Astrocyte (in vitro differentiated cells and primary cell): ENCODE results near the gene ALOXE3. TPM values are rescaled to one million over a fixed set of nuclear protein-coding genes. Genes with fewer than 3 reads are reported as not detected.
A peak's percentile ranks its signal among the peaks of the same experiment; 100 is the strongest.

Experiments
- DNase-seq: peaks from one replicate; pipeline ENCODE4 v3.0.0-alpha.2; 2010; ENCODE audit warnings: low read depth
- FAIRE-seq: peaks from 2 replicates; lab custom pipeline; 2011; peaks lifted over from hg19 to GRCh38; lab: Jason Lieb, UNC
- H2AFZ ChIP-seq: 2 replicates; pipeline ENCODE4 v1.6.0; 2012; ENCODE audit warnings: low read depth, low read length, inconsistent platforms
- H3K27ac ChIP-seq: 2 replicates; pipeline ENCODE4 v1.5.1; 2011; ENCODE audit warnings: low read depth, low read length, inconsistent platforms
- H3K27me3 ChIP-seq: 2 replicates; pipeline ENCODE4 v1.6.0; 2011; ENCODE audit warnings: low read length, inconsistent platforms; ENCODE audit not compliant: insufficient read depth
- H3K36me3 ChIP-seq: 2 replicates; pipeline ENCODE4 v1.5.1; 2011; ENCODE audit warnings: low read length, inconsistent platforms; ENCODE audit not compliant: insufficient read depth
- H3K4me1 ChIP-seq: 2 replicates; pipeline ENCODE4 v1.5.1; 2011; ENCODE audit warnings: low read length, inconsistent platforms; ENCODE audit not compliant: insufficient read depth
- H3K4me2 ChIP-seq: 2 replicates; pipeline ENCODE4 v1.6.0; 2012; ENCODE audit warnings: low read length, inconsistent platforms
- H3K4me3 ChIP-seq: 2 replicates; pipeline ENCODE4 v1.5.1; 2011; ENCODE audit warnings: low read depth, mild to moderate bottlenecking, low read length, inconsistent platforms; ENCODE audit not compliant: insufficient read depth
- H3K79me2 ChIP-seq: 2 replicates; pipeline ENCODE4 v1.6.0; 2012; ENCODE audit warnings: mild to moderate bottlenecking, low read length, inconsistent platforms; ENCODE audit not compliant: insufficient read depth
- H3K9ac ChIP-seq: 2 replicates; pipeline ENCODE4 v1.6.0; 2012; ENCODE audit warnings: mild to moderate bottlenecking, low read length, inconsistent platforms
- H3K9me3 ChIP-seq: 2 replicates; pipeline ENCODE4 v1.5.1; 2012; ENCODE audit warnings: low read depth, mild to moderate bottlenecking, low read length, inconsistent platforms; ENCODE audit not compliant: insufficient read depth
- H4K20me1 ChIP-seq: 2 replicates; pipeline ENCODE4 v1.6.0; 2012; ENCODE audit warnings: low read length, inconsistent platforms; ENCODE audit not compliant: insufficient read depth
- H3K27ac Mint-ChIP-seq: one replicate; pipeline ENCODE4 v1.8.0; 2021; ENCODE audit warnings: mild to moderate bottlenecking, mixed read lengths; ENCODE audit not compliant: unreplicated experiment
- H3K27me3 Mint-ChIP-seq: one replicate; pipeline ENCODE4 v1.8.0; 2021; ENCODE audit warnings: low read depth, mixed read lengths; ENCODE audit not compliant: unreplicated experiment
- H3K36me3 Mint-ChIP-seq: one replicate; pipeline ENCODE4 v1.8.0; 2021; ENCODE audit warnings: low read depth, mixed read lengths; ENCODE audit not compliant: unreplicated experiment
- H3K4me1 Mint-ChIP-seq: one replicate; pipeline ENCODE4 v1.8.0; 2021; ENCODE audit warnings: low read depth, mixed read lengths; ENCODE audit not compliant: unreplicated experiment
- H3K4me3 Mint-ChIP-seq: one replicate; pipeline ENCODE4 v1.8.0; 2021; ENCODE audit warnings: mild to moderate bottlenecking, moderate library complexity, mixed read lengths; ENCODE audit not compliant: unreplicated experiment
- H3K9me3 Mint-ChIP-seq: one replicate; pipeline ENCODE4 v1.8.0; 2021; ENCODE audit warnings: mild to moderate bottlenecking, mixed read lengths; ENCODE audit not compliant: unreplicated experiment
- CTCF ChIP-seq: IDR thresholded peaks from 2 replicates; pipeline ENCODE4 v1.5.1; 2011; ENCODE audit warnings: low read depth, mild to moderate bottlenecking, inconsistent platforms, low read length, moderate library complexity; ENCODE audit not compliant: insufficient read depth
- EZH2 ChIP-seq: IDR thresholded peaks from 2 replicates; pipeline ENCODE4 v1.6.1; 2012; ENCODE audit warnings: mild to moderate bottlenecking, low read length, inconsistent platforms; ENCODE audit not compliant: insufficient read depth
- total RNA-seq: library from RNA; stranded (reverse); gene quantifications from 2 replicates; pipeline ENCODE4 v1.2.1, GENCODE V29; 2021

ALOXE3 gene
- total RNA-seq, 1 donor from 2014 or later = 0.82 TPM

- peaks cover 38% of the 10 kb centered on the region for H3K27me3 ChIP-seq
- Mint-ChIP-seq H3K36me3 (no peaks in the 10 kb centered on the region), H3K4me3 (no peak overlapping the region), H3K27me3 (peaks cover 52% of the 10 kb centered on the region), H3K4me1 (peaks cover 5% of the 10 kb centered on the region), H3K27ac (no peak overlapping the region), H3K9me3 (no peaks in the 10 kb centered on the region)
- no peak overlapping the region for H3K27ac ChIP-seq
- H3K9ac ChIP-seq = no peak overlapping the region
- H4K20me1 ChIP-seq = peaks cover 7% of the 10 kb centered on the region
- TF ChIP-seq CTCF (no peak), EZH2 (peak; percentile 48)
- H3K9me3 ChIP-seq = no peaks in the 10 kb centered on the region
- H3K79me2 ChIP-seq = no peaks in the 10 kb centered on the region
- no peaks in the 10 kb centered on the region for H3K36me3 ChIP-seq
- H2AFZ ChIP-seq = no peak overlapping the region
- DNase-seq (no peak), FAIRE-seq (no peak)
- peaks cover 17% of the 10 kb centered on the region for H3K4me1 ChIP-seq
- H3K4me3 ChIP-seq = no peak overlapping the region
- H3K4me2 ChIP-seq = no peak overlapping the region
These were observed 1.5 kb downstream of the ALOXE3 start for GRCh38 chr17:8116776-8117175.

- no peak overlapping the region for H3K9ac ChIP-seq
- no peak overlapping the region for H3K27ac ChIP-seq
- peaks cover 49% of the 10 kb centered on the region for H3K27me3 ChIP-seq
- H3K79me2 ChIP-seq = no peaks in the 10 kb centered on the region
- FAIRE-seq (no peak), DNase-seq (no peak)
- Mint-ChIP-seq H3K27me3 (peaks cover 79% of the 10 kb centered on the region), H3K4me1 (peaks cover 3% of the 10 kb centered on the region), H3K27ac (no peak overlapping the region), H3K36me3 (no peaks in the 10 kb centered on the region), H3K9me3 (peaks cover under 1% of the 10 kb centered on the region), H3K4me3 (no peak overlapping the region)
- no peaks in the 10 kb centered on the region for H3K9me3 ChIP-seq
- H3K4me3 ChIP-seq = no peak overlapping the region
- H3K4me2 ChIP-seq = no peak overlapping the region
- peaks cover 6% of the 10 kb centered on the region for H3K4me1 ChIP-seq
- H4K20me1 ChIP-seq = no peaks in the 10 kb centered on the region
- no peaks in the 10 kb centered on the region for H3K36me3 ChIP-seq
- no peak for TF ChIP-seq EZH2
- TF ChIP-seq CTCF = no peak
- no peak overlapping the region for H2AFZ ChIP-seq
These were observed 7.4 kb downstream of the ALOXE3 start for GRCh38 chr17:8110907-8111306.

GRCh38 chr17:8110456-8110804 is 7.9 kb downstream of the ALOXE3 start:
- H3K36me3 Mint-ChIP-seq = no peaks in the 10 kb centered on the region
- no peak overlapping the region for H3K4me3 Mint-ChIP-seq
- H3K4me1 Mint-ChIP-seq = peaks cover 4% of the 10 kb centered on the region
- H3K4me1 ChIP-seq = peaks cover 6% of the 10 kb centered on the region
- DNase-seq = no peak
- H3K4me3 ChIP-seq = no peak overlapping the region
- H3K27ac Mint-ChIP-seq = no peak overlapping the region
- H3K27me3 Mint-ChIP-seq = peaks cover 76% of the 10 kb centered on the region
- H3K27me3 ChIP-seq = peaks cover 45% of the 10 kb centered on the region
- no peaks in the 10 kb centered on the region for H3K79me2 ChIP-seq
- no peak overlapping the region for H3K27ac ChIP-seq
- TF ChIP-seq CTCF = no peak
- no peak for TF ChIP-seq EZH2
- peaks cover 2% of the 10 kb centered on the region for H3K9me3 Mint-ChIP-seq
- no peak overlapping the region for H3K9ac ChIP-seq
- H3K9me3 ChIP-seq = no peaks in the 10 kb centered on the region
- no peak overlapping the region for H2AFZ ChIP-seq
- FAIRE-seq = no peak
- H4K20me1 ChIP-seq = no peaks in the 10 kb centered on the region
- H3K36me3 ChIP-seq = no peaks in the 10 kb centered on the region
- H3K4me2 ChIP-seq = peak overlapping the region; percentile 46
